HepG2 (cell line): ENCODE measurements around the gene SLC9B2. TPM values are rescaled to one million over a fixed set of nuclear protein-coding genes. Genes with fewer than 3 reads are reported as not detected.

ENCODE experiments used
- ATF7-NPFF ChIP-seq: sonication (generic); formaldehyde crosslinking; IDR thresholded peaks from 2 replicates; pipeline ENCODE4 v1.8.1; 2023; ENCODE audit warnings: mild to moderate bottlenecking, low read depth, missing genetic modification reagents, moderate library complexity
- CHD2 ChIP-seq: IDR thresholded peaks from 2 replicates; pipeline ENCODE4 v1.6.1; 2011; ENCODE audit warnings: low read depth, low read length, improper control_type of control experiment
- DPF2 ChIP-seq: sonication (generic); formaldehyde crosslinking; IDR thresholded peaks from 2 replicates; pipeline ENCODE4 v1.4.0; 2020; ENCODE audit warnings: mild to moderate bottlenecking, low read depth, missing genetic modification reagents, borderline replicate concordance
- FOXA1 ChIP-seq, 2 experiments: fragments of 450-650 bp in 1 of 2; sonication (generic) in 1 of 2; formaldehyde crosslinking in 1 of 2; IDR thresholded peaks; 2 replicates each; pipeline versions ENCODE4 v1.4.0 to v1.6.1; 2016 to 2020; ENCODE audit warnings: missing genetic modification reagents in 1 of 2
- KMT2A ChIP-seq: sonication (generic); formaldehyde crosslinking; IDR thresholded peaks from 2 replicates; pipeline ENCODE4 v1.4.0; 2020; ENCODE audit warnings: missing genetic modification reagents
- LCORL ChIP-seq, 2 experiments: fragments of 450-650 bp in 1 of 2; sonication (generic) in 1 of 2; formaldehyde crosslinking in 1 of 2; IDR thresholded peaks; 2 replicates each; pipeline versions ENCODE4 v1.5.0 to v1.6.1; 2017 to 2020; ENCODE audit warnings: antibody characterized with exemption in 1 of 2, missing genetic modification reagents in 1 of 2
- MTF1 ChIP-seq: sonication (generic); formaldehyde crosslinking; IDR thresholded peaks from 2 replicates; pipeline ENCODE4 v1.5.0; 2020; ENCODE audit warnings: missing genetic modification reagents
- NR2C2 ChIP-seq: sonication (generic); formaldehyde crosslinking; IDR thresholded peaks from 2 replicates; pipeline ENCODE4 v1.4.0; 2020; ENCODE audit warnings: missing genetic modification reagents, mild to moderate bottlenecking, moderate library complexity, borderline replicate concordance
- NR2F1 ChIP-seq, 2 experiments: fragments of 450-650 bp in 1 of 2; formaldehyde crosslinking in 1 of 2; IDR thresholded peaks; 2 replicates each; pipeline versions ENCODE4 v1.5.0 to v1.6.1; 2016 to 2020; ENCODE audit warnings: mild to moderate bottlenecking in 1 of 2, missing compliant biosample characterization in 1 of 2, missing genetic modification reagents in 1 of 2, moderate library complexity in 1 of 2
- RFX3 ChIP-seq: IDR thresholded peaks from 2 replicates; pipeline ENCODE4 v1.6.1; 2016; ENCODE audit warnings: missing biosample characterization, missing genetic modification reagents
- SMAD3 ChIP-seq: sonication (generic); formaldehyde crosslinking; IDR thresholded peaks from 2 replicates; pipeline ENCODE4 v1.4.0; 2020; ENCODE audit warnings: missing genetic modification reagents
- SNAI1 ChIP-seq: sonication (generic); formaldehyde crosslinking; IDR thresholded peaks from 2 replicates; pipeline ENCODE4 v1.5.0; 2020; ENCODE audit warnings: mild to moderate bottlenecking, missing genetic modification reagents, borderline replicate concordance
- SRY ChIP-seq: sonication (generic); formaldehyde crosslinking; IDR thresholded peaks from 2 replicates; pipeline ENCODE4 v1.8.0; 2022; ENCODE audit warnings: mild to moderate bottlenecking, missing genetic modification reagents
- YY1 ChIP-seq: IDR thresholded peaks from 2 replicates; pipeline ENCODE4 v1.6.1; 2011; ENCODE audit warnings: low read length, low read depth, moderate library complexity, mild to moderate bottlenecking; ENCODE audit not compliant: insufficient read depth, insufficient replicate concordance
- ZBTB39 ChIP-seq: sonication (generic); formaldehyde crosslinking; IDR thresholded peaks from 2 replicates; pipeline ENCODE4 v1.5.0; 2020; ENCODE audit warnings: missing genetic modification reagents
- ZBTB49 ChIP-seq: sonication (generic); formaldehyde crosslinking; IDR thresholded peaks from 2 replicates; pipeline ENCODE4 v1.4.0; 2020; ENCODE audit warnings: missing genetic modification reagents, borderline replicate concordance
- ZBTB8A ChIP-seq: sonication (generic); formaldehyde crosslinking; IDR thresholded peaks from 2 replicates; pipeline ENCODE4 v1.4.0; 2020; ENCODE audit warnings: mild to moderate bottlenecking, low read depth, missing genetic modification reagents, borderline replicate concordance
- ZMYM3 ChIP-seq: sonication (generic); formaldehyde crosslinking; IDR thresholded peaks from 2 replicates; pipeline ENCODE4 v1.5.1; 2020; ENCODE audit warnings: mild to moderate bottlenecking, missing genetic modification reagents
- ZNF160 ChIP-seq: sonication (generic); formaldehyde crosslinking; IDR thresholded peaks from 2 replicates; pipeline ENCODE4 v1.8.0; 2022; ENCODE audit warnings: mild to moderate bottlenecking, inconsistent platforms, missing genetic modification reagents
- ZNF20 ChIP-seq: sonication (generic); formaldehyde crosslinking; IDR thresholded peaks from 2 replicates; pipeline ENCODE4 v1.4.0; 2020; ENCODE audit warnings: mild to moderate bottlenecking, moderate library complexity, missing genetic modification reagents
- ZNF253 ChIP-seq: sonication (generic); formaldehyde crosslinking; IDR thresholded peaks from 2 replicates; pipeline ENCODE4 v1.8.0; 2022; ENCODE audit warnings: mild to moderate bottlenecking, missing genetic modification reagents, borderline replicate concordance
- ZNF292 ChIP-seq: sonication (generic); formaldehyde crosslinking; IDR thresholded peaks from 2 replicates; pipeline ENCODE4 v1.8.1; 2022; ENCODE audit warnings: mild to moderate bottlenecking, low read depth, missing genetic modification reagents, borderline replicate concordance
- ZNF567 ChIP-seq: sonication (generic); formaldehyde crosslinking; IDR thresholded peaks from 2 replicates; pipeline ENCODE4 v1.8.1; 2023; ENCODE audit warnings: mild to moderate bottlenecking, missing genetic modification reagents, borderline replicate concordance
- ZNF644 ChIP-seq: IDR thresholded peaks from 2 replicates; pipeline ENCODE4 v1.6.1; 2016; ENCODE audit warnings: low read depth
- ZNF703 ChIP-seq: sonication (generic); formaldehyde crosslinking; IDR thresholded peaks from 2 replicates; pipeline ENCODE4 v1.5.1; 2020; ENCODE audit warnings: missing genetic modification reagents, mild to moderate bottlenecking, moderate library complexity, borderline replicate concordance
- ZSCAN30 ChIP-seq: sonication (generic); formaldehyde crosslinking; IDR thresholded peaks from 2 replicates; pipeline ENCODE4 v1.5.0; 2020; ENCODE audit warnings: mild to moderate bottlenecking, missing genetic modification reagents
- polyA plus RNA-seq, 8 experiments: library from polyadenylated mRNA; depleted of rRNA in 3 of 8; stranded (reverse) in 7 of 8; unstranded in 1 of 8; fragments of >200 nt; fragmentation: Illumina TruSeq in 4 of 8; extraction: Trizol in 4 of 8; gene quantifications; 2 replicates each; pipeline versions ENCODE4 v1.2.1 to v1.2.3, GENCODE V29; 2011 to 2016; ENCODE audit warnings: low read depth in 4 of 8, missing spikeins in 1 of 8, mixed read lengths in 1 of 8; ENCODE audit not compliant: insufficient read depth in 1 of 8
- total RNA-seq, 5 experiments: library from RNA; depleted of rRNA; stranded (reverse); fragments of >200 nt; fragmentation: Illumina TruSeq; extraction: Trizol; gene quantifications; 2 replicates each; pipeline ENCODE4 v1.2.3, GENCODE V29; 2016; ENCODE audit warnings: low read depth in 1 of 5

Gene SLC9B2
- total and polyA plus RNA-seq, 2 of the 13 experiments (the other 11 are each of a cell fraction or from before 2014, with no cell fraction given), result 23.5 to 38.5 TPM

- 0 out of 2 replicates have a peak, but pooled peaks have one; percentile 68 for TF ChIP-seq ZNF292 (CRISPR knock-in tag)
- TF ChIP-seq FOXA1 (IDR thresholded peaks at IDR 0.05), result no peak
- no peak for TF ChIP-seq FOXA1 (CRISPR knock-in tag; IDR thresholded peaks at IDR 0.05)
- TF ChIP-seq DPF2, result no peak
- no peak for TF ChIP-seq CHD2
- peak; percentile 63; the same call in 1 of the 2 replicates for TF ChIP-seq NR2C2 (CRISPR knock-in tag)
- 0 out of 2 replicates have a peak, but pooled peaks have one; percentile 22 for TF ChIP-seq ZNF253 (CRISPR knock-in tag)
- no peak for TF ChIP-seq ZNF644 (CRISPR knock-in tag)
- TF ChIP-seq LCORL (IDR thresholded peaks at IDR 0.05), result no peak
- peak; percentile 81 for TF ChIP-seq LCORL (CRISPR knock-in tag; IDR thresholded peaks at IDR 0.05)
- TF ChIP-seq NR2F1 (CRISPR knock-in tag; IDR thresholded peaks at IDR 0.05), result no peak
- no peak for TF ChIP-seq ZSCAN30 (CRISPR knock-in tag)
- TF ChIP-seq ZNF567 (CRISPR knock-in tag), result no peak
- TF ChIP-seq ZMYM3 (CRISPR knock-in tag), result no peak
- peak; percentile 59; the same call in 1 of the 2 replicates for TF ChIP-seq KMT2A (CRISPR knock-in tag)
- TF ChIP-seq ZNF703 (CRISPR knock-in tag), result no peak
- TF ChIP-seq MTF1, result no peak
- TF ChIP-seq SMAD3 (CRISPR knock-in tag), result peak; percentile 69
- TF ChIP-seq RFX3 (CRISPR knock-in tag), result no peak
- peak; percentile 57 for TF ChIP-seq YY1
- TF ChIP-seq ZNF20 (CRISPR knock-in tag), result no peak
- no peak for TF ChIP-seq ZBTB49 (CRISPR knock-in tag)
- no peak for TF ChIP-seq ZBTB8A (CRISPR knock-in tag)
- 0 out of 2 replicates have a peak, but pooled peaks have one; percentile 42 for TF ChIP-seq SRY (CRISPR knock-in tag)
- peak; percentile 87; the same call in 1 of the 2 replicates for TF ChIP-seq SNAI1
- no peak for TF ChIP-seq ZBTB39 (CRISPR knock-in tag)
- TF ChIP-seq ATF7-NPFF (CRISPR knock-in tag), result peak; percentile 92
- TF ChIP-seq ZNF160 (CRISPR knock-in tag), result peak; percentile 50; the same call in 1 of the 2 replicates
Observed at GRCh38 chr4:103019308-103020124, 57.0 kb downstream of the SLC9B2 start, which contains the start of gene SLC9B1 (continued).
